ENCODE results near the gene ZNF804A.

GRCh38 chr2:184555352-184555751 is 43.0 kb upstream of the ZNF804A start:
- TF ChIP-seq CTCF (IDR thresholded peaks at IDR 0.05) (no peak), EP300 (IDR thresholded peaks at IDR 0.05) (no peak)
